ENCODE data around the gene SCYL1. TPM values are rescaled to one million over a fixed set of nuclear protein-coding genes. Genes with fewer than 3 reads are reported as not detected.

The SCYL1 gene
- total RNA-seq, 1 experiment from 2014 or later: 53.6 TPM

GRCh38 chr11:65586247-65586630 lies 61.4 kb downstream of the SCYL1 start:
- H3K36me3 Mint-ChIP-seq (ENCODE audit: insufficient read depth, unreplicated experiment): peaks cover 46% of the 10 kb centered on the region
- H3K4me3 Mint-ChIP-seq (ENCODE audit: low read depth, unreplicated experiment): no peak overlapping the region

GRCh38 chr11:65586676-65587075 lies 61.8 kb downstream of the SCYL1 start:
- BruUV-seq (replicated peaks): no TSS peak
- DNase-seq: no peak
- H3K4me1 Mint-ChIP-seq (ENCODE audit: low read depth, unreplicated experiment): peaks cover 16% of the 10 kb centered on the region
- TF ChIP-seq, protein P1, sequence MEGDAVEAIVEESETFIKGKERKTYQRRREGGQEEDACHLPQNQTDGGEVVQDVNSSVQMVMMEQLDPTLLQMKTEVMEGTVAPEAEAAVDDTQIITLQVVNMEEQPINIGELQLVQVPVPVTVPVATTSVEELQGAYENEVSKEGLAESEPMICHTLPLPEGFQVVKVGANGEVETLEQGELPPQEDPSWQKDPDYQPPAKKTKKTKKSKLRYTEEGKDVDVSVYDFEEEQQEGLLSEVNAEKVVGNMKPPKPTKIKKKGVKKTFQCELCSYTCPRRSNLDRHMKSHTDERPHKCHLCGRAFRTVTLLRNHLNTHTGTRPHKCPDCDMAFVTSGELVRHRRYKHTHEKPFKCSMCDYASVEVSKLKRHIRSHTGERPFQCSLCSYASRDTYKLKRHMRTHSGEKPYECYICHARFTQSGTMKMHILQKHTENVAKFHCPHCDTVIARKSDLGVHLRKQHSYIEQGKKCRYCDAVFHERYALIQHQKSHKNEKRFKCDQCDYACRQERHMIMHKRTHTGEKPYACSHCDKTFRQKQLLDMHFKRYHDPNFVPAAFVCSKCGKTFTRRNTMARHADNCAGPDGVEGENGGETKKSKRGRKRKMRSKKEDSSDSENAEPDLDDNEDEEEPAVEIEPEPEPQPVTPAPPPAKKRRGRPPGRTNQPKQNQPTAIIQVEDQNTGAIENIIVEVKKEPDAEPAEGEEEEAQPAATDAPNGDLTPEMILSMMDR (IDR thresholded peaks at IDR 0.05; ENCODE audit: unreplicated experiment): no peak
- H3K27me3 Mint-ChIP-seq (ENCODE audit: unreplicated experiment): no peaks in the 10 kb centered on the region
- H3K9me3 Mint-ChIP-seq (ENCODE audit: low read depth, unreplicated experiment): no peaks in the 10 kb centered on the region
- no peak overlapping the region for H3K27ac Mint-ChIP-seq (ENCODE audit: unreplicated experiment)
- H3K4me3 Mint-ChIP-seq (ENCODE audit: low read depth, unreplicated experiment): no peak overlapping the region
- intact Hi-C loops (cut with micrococcal nuclease; ENCODE audit: unreplicated experiment): no loop called here
- peaks cover 49% of the 10 kb centered on the region for H3K36me3 Mint-ChIP-seq (ENCODE audit: insufficient read depth, unreplicated experiment)
- CTCF ChIA-PET: no interaction called here

More at GRCh38 chr11:65586247-65586630, 61.4 kb downstream of the SCYL1 start:
- CTCF ChIA-PET: no interaction called here
- TF ChIP-seq, protein P1 (IDR thresholded peaks at IDR 0.05; ENCODE audit: unreplicated experiment): no peak
- Mint-ChIP-seq H3K27ac (ENCODE audit: unreplicated experiment) (no peak overlapping the region), H3K4me1 (ENCODE audit: low read depth, unreplicated experiment) (peaks cover 16% of the 10 kb centered on the region), H3K9me3 (ENCODE audit: low read depth, unreplicated experiment) (no peaks in the 10 kb centered on the region), H3K27me3 (ENCODE audit: unreplicated experiment) (no peaks in the 10 kb centered on the region)
- no peak for DNase-seq
- no TSS peak for BruUV-seq (replicated peaks)
- intact Hi-C loops (cut with micrococcal nuclease; ENCODE audit: unreplicated experiment): no loop called here

Other genes with a start within 250 kb of the SCYL1 start
- 35.6 and 43.2 TPM in 2 replicates for gene CDC42EP2, start 210.2 kb upstream of the SCYL1 start, total RNA-seq (2022)
- gene DPF2, start 191.2 kb upstream of the SCYL1 start, total RNA-seq (2022): 57.5 and 61.1 TPM in 2 replicates
- 0.73 and 1.5 TPM in 2 replicates for gene TIGD3, start 170.3 kb upstream of the SCYL1 start, total RNA-seq (2022)
- 2.9 and 4.0 TPM in 2 replicates for gene SLC25A45, start 142.4 kb upstream of the SCYL1 start, total RNA-seq (2022)
- 40.2 and 51.9 TPM in 2 replicates for gene FRMD8, start 138.4 kb upstream of the SCYL1 start, total RNA-seq (2022)
- 605 and 821 TPM in 2 replicates for gene NEAT1, start 102.3 kb upstream of the SCYL1 start, total RNA-seq (2022)
- 8,437 and 9,950 TPM in 2 replicates for gene MALAT1, start 26.0 kb upstream of the SCYL1 start, total RNA-seq (2022)
- 166 and 169 TPM in 2 replicates for gene LTBP3, start 33.3 kb downstream of the SCYL1 start, total RNA-seq (2022)
- gene ZNRD2, start 45.4 kb downstream of the SCYL1 start, total RNA-seq (2022): 40.7 and 45.3 TPM in 2 replicates
- 29.8 and 30.6 TPM in 2 replicates for gene FAM89B, start 47.5 kb downstream of the SCYL1 start, total RNA-seq (2022)
- 73.7 and 81.0 TPM in 2 replicates for gene EHBP1L1, start 51.0 kb downstream of the SCYL1 start, total RNA-seq (2022)
- gene KCNK7, start 70.7 kb downstream of the SCYL1 start, total RNA-seq (2022): 1.2 and 1.4 TPM in 2 replicates
- gene MAP3K11, start 89.1 kb downstream of the SCYL1 start, total RNA-seq (2022): 86.3 and 91.4 TPM in 2 replicates
- 72.8 and 77.4 TPM in 2 replicates for gene PCNX3, start 90.7 kb downstream of the SCYL1 start, total RNA-seq (2022)
- 33.0 and 41.3 TPM in 2 replicates for gene SIPA1, start 113.0 kb downstream of the SCYL1 start, total RNA-seq (2022)
- 76.4 and 79.6 TPM in 2 replicates for gene RELA, start 137.8 kb downstream of the SCYL1 start, total RNA-seq (2022)
- 50.9 and 51.0 TPM in 2 replicates for gene KAT5, start 187.2 kb downstream of the SCYL1 start, total RNA-seq (2022)
- 26.2 and 28.2 TPM in 2 replicates for gene RNASEH2C, start 195.7 kb downstream of the SCYL1 start, total RNA-seq (2022)